ENCODE results near the gene DENND2C. TPM values are rescaled to one million over a fixed set of nuclear protein-coding genes. Genes with fewer than 3 reads are reported as not detected.

Gene DENND2C
- total and polyA plus RNA-seq, 8 donors: 1.0 to 2.6 (median 2.0) TPM

GRCh38 chr1:114694540-114695310, 24.9 kb upstream of the DENND2C start:
- Histone ChIP-seq H3K36me3 (no peaks in the 10 kb centered on the region), H3K27me3 (no peaks in the 10 kb centered on the region), H3K4me1 (no peaks in the 10 kb centered on the region), H3K27ac (no peak overlapping the region), H3K4me3 (no peak overlapping the region), H3K9me3 (no peaks in the 10 kb centered on the region)
- TF ChIP-seq CTCF (IDR thresholded peaks at IDR 0.05): no peak
- intact Hi-C loops (cut with DNase I): no loop called here
- FAIRE-seq (no peak), ATAC-seq (no peak), DNase-seq (no peak)
- WGBS, 2 donors: 67 to 76% methylated on average over 9 of the region's 9 CpGs

GRCh38 chr1:114692947-114693346, 23.1 kb upstream of the DENND2C start:
- intact Hi-C loops (cut with DNase I): no loop called here
- H3K27ac ChIP-seq: no peak overlapping the region
- no peak overlapping the region for H3K4me3 ChIP-seq
- 79 to 84% methylated on average over 3 of the region's 3 CpGs for WGBS, 2 donors
- ATAC-seq: no peak
- no peak for DNase-seq
- no peaks in the 10 kb centered on the region for H3K27me3 ChIP-seq
- FAIRE-seq: no peak
- H3K9me3 ChIP-seq: no peaks in the 10 kb centered on the region
- TF ChIP-seq CTCF (IDR thresholded peaks at IDR 0.05): no peak
- no peaks in the 10 kb centered on the region for H3K4me1 ChIP-seq
- H3K36me3 ChIP-seq: no peaks in the 10 kb centered on the region

- 68 to 75% methylated on average over 2 of the region's 2 CpGs for WGBS, 2 donors
- no peak for ATAC-seq
Observed at GRCh38 chr1:114691061-114691460, 21.2 kb upstream of the DENND2C start.

GRCh38 chr1:114690148-114690547, 20.3 kb upstream of the DENND2C start:
- DNase-seq (no peak), FAIRE-seq (no peak), ATAC-seq (no peak)
- Histone ChIP-seq H3K4me3 (no peak overlapping the region), H3K27me3 (no peaks in the 10 kb centered on the region), H3K9me3 (no peaks in the 10 kb centered on the region), H3K27ac (no peak overlapping the region), H3K4me1 (no peaks in the 10 kb centered on the region), H3K36me3 (no peaks in the 10 kb centered on the region)
- TF ChIP-seq CTCF (IDR thresholded peaks at IDR 0.05): no peak
- 52 to 56% methylated on average over 1 of the region's 1 CpG for WGBS, 2 donors
- intact Hi-C loops (cut with DNase I): no loop called here

More at GRCh38 chr1:114691061-114691460, 21.2 kb upstream of the DENND2C start:
- no peak for TF ChIP-seq CTCF (IDR thresholded peaks at IDR 0.05)
- intact Hi-C loops (cut with DNase I): no loop called here
- H3K4me1 ChIP-seq: no peaks in the 10 kb centered on the region
- H3K27ac ChIP-seq: no peak overlapping the region
- DNase-seq (no peak), FAIRE-seq (no peak)
- H3K9me3 ChIP-seq: no peaks in the 10 kb centered on the region
- H3K4me3 ChIP-seq: no peak overlapping the region
- no peaks in the 10 kb centered on the region for H3K36me3 ChIP-seq
- no peaks in the 10 kb centered on the region for H3K27me3 ChIP-seq

- FAIRE-seq (no peak), ATAC-seq (no peak), DNase-seq (no peak)
- Histone ChIP-seq H3K36me3 (no peaks in the 10 kb centered on the region), H3K9me3 (no peaks in the 10 kb centered on the region), H3K27ac (no peak overlapping the region), H3K27me3 (no peaks in the 10 kb centered on the region), H3K4me1 (no peaks in the 10 kb centered on the region), H3K4me3 (no peak overlapping the region)
- no peak for TF ChIP-seq CTCF (IDR thresholded peaks at IDR 0.05)
- 65 to 84% methylated on average over 4 of the region's 4 CpGs for WGBS, 2 donors
- intact Hi-C loops (cut with DNase I): no loop called here
Observed at GRCh38 chr1:114688526-114688925, 18.7 kb upstream of the DENND2C start.
